Prostate gland (tissue), 2 donors: ENCODE results near the gene KCNK13.

Source experiments
- CTCF ChIP-seq, 4 experiments: fragments of 200-600 bp in 2 of 4; fragments of 450-650 bp in 2 of 4; sonication (generic) in 2 of 4; IDR thresholded peaks; 1 replicate in 3 of 4; 2 replicates in 1 of 4; pipeline ENCODE4 v1.5.1; 2016 to 2019; ENCODE audit warnings: antibody characterized with exemption in 4 of 4, mild to moderate bottlenecking in 2 of 4, moderate library complexity in 2 of 4
- POLR2AphosphoS5 ChIP-seq: sonication (generic); formaldehyde crosslinking; IDR thresholded peaks from one replicate; pipeline ENCODE4 v1.6.1; 2017; ENCODE audit warnings: antibody characterized with exemption

- TF ChIP-seq CTCF (IDR thresholded peaks at IDR 0.05) (no peak), POLR2AphosphoS5 (no peak)
Observed at GRCh38 chr14:90139199-90139598, 77.4 kb downstream of the KCNK13 start.
